22Rv1 (cell line): ENCODE measurements around the gene PAK3.

ENCODE experiments used
- CTCF ChIP-seq: fragments of 450-650 bp; IDR thresholded peaks from 2 replicates; pipeline ENCODE4 v1.5.1; 2017; ENCODE audit warnings: mild to moderate bottlenecking
- ZFX ChIP-seq: fragments of 450-650 bp; IDR thresholded peaks from 2 replicates; pipeline ENCODE4 v1.6.1; 2017; ENCODE audit warnings: antibody characterized with exemption, borderline replicate concordance

- TF ChIP-seq CTCF (no peak), ZFX (no peak)
These were observed 9.4 kb upstream of the PAK3 start for GRCh38 chrX:111086591-111087006.
